Measurements from ENCODE around the gene TIGD1.

- TF ChIP-seq, protein P1, sequence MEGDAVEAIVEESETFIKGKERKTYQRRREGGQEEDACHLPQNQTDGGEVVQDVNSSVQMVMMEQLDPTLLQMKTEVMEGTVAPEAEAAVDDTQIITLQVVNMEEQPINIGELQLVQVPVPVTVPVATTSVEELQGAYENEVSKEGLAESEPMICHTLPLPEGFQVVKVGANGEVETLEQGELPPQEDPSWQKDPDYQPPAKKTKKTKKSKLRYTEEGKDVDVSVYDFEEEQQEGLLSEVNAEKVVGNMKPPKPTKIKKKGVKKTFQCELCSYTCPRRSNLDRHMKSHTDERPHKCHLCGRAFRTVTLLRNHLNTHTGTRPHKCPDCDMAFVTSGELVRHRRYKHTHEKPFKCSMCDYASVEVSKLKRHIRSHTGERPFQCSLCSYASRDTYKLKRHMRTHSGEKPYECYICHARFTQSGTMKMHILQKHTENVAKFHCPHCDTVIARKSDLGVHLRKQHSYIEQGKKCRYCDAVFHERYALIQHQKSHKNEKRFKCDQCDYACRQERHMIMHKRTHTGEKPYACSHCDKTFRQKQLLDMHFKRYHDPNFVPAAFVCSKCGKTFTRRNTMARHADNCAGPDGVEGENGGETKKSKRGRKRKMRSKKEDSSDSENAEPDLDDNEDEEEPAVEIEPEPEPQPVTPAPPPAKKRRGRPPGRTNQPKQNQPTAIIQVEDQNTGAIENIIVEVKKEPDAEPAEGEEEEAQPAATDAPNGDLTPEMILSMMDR (conservative IDR thresholded peaks at IDR 0.05; ENCODE audit: low read length): no peak
- no peak for TF ChIP-seq EZH2phosphoT487 (IDR thresholded peaks at IDR 0.05; ENCODE audit: borderline replicate concordance, low read depth, low read length)
Observed at GRCh38 chr2:232592772-232593395, 42.5 kb upstream of the TIGD1 start.
